VCaP (cell line): Measurements from ENCODE around the gene RSRC2.
"Not testable (repeated sequence)": the region's sequence is repeated elsewhere in the genome, so short reads cannot be mapped to it uniquely, and the experiment has no call there.

ENCODE experiments used
- H3K27ac ChIP-seq: fragments of 450-650 bp; 2 replicates; pipeline ENCODE4 v1.5.1; 2017
- CTCF ChIP-seq: fragments of 450-650 bp; conservative IDR thresholded peaks from 2 replicates; pipeline ENCODE4 v1.5.1; 2017; ENCODE audit warnings: mild to moderate bottlenecking, moderate library complexity

The RSRC2 gene

GRCh38 chr12:122474324-122474716 is 52.4 kb downstream of the RSRC2 start:
- no peak overlapping the region for H3K27ac ChIP-seq
- TF ChIP-seq CTCF, result no peak

GRCh38 chr12:122473543-122474323 is 53.0 kb downstream of the RSRC2 start:
- H3K27ac ChIP-seq, result no peak overlapping the region
- TF ChIP-seq CTCF, result no peak

GRCh38 chr12:122471324-122472226 is 55.2 kb downstream of the RSRC2 start:
- H3K27ac ChIP-seq, result peak overlapping the region; percentile 38; the same call in 1 of the 2 replicates
- TF ChIP-seq CTCF, result peak; percentile 89

GRCh38 chr12:122470576-122470975 is 56.2 kb downstream of the RSRC2 start:
- peak overlapping the region; percentile 38; the same call in 1 of the 2 replicates for H3K27ac ChIP-seq

GRCh38 chr12:122469856-122470255 is 56.9 kb downstream of the RSRC2 start:
- H3K27ac ChIP-seq, result not testable (repeated sequence)

GRCh38 chr12:122467983-122468382 is 58.8 kb downstream of the RSRC2 start:
- no peak for TF ChIP-seq CTCF
- no peak overlapping the region for H3K27ac ChIP-seq

GRCh38 chr12:122464317-122465042 is 62.3 kb downstream of the RSRC2 start:
- H3K27ac ChIP-seq, result not testable (repeated sequence)

- no peak overlapping the region for H3K27ac ChIP-seq
- no peak for TF ChIP-seq CTCF
These were observed 66.1 kb downstream of the RSRC2 start for GRCh38 chr12:122460641-122461040.
